ENCODE measurements around the gene PDE4C.

DNA sequence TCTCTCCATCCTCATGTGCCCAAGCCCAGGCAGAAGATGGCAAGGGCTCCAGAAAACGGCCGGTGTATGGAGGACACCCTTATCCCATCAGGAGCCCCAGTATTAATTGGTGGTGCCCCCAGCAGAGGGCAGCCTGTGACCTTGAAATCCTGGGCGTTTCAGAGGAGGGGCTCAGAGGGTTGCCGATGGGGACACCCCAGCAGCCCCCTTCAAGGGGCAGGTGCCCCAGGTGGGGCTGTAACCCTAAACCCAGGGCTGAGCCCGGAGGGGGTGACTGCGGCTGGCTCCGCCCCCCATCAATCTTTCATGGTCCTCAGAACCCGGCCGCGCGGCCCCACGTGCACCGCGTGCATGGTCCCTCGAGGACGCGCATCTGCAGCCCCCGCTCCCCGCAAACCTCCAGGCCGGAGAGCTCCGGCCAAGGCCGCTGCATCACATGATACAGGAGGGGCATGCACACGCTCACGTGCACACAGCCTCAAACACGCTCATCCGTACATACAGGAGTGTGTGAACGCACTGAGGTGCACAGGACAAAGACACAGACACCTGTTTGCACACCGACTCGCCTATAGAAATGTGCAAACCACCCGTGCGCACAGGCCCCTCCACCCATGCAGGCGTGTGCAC lies 23.3 kb downstream of the PDE4C start:
- TF ChIP-seq CTCF (IDR thresholded peaks at IDR 0.05 in 2 of 3, conservative IDR thresholded peaks at IDR 0.05 in 1 of 3; ENCODE audit: control insufficient read depth in 2 of 3, extremely low read depth in 1 of 3, insufficient read depth in 1 of 3, low read depth in 3 of 3, low read length in 3 of 3) (peak; percentile 24 to 48 (median 41); a peak in 4 of 6 replicates), TBL1XR1 (IDR thresholded peaks at IDR 0.05; ENCODE audit: low read depth, low read length) (no peak), E4F1 (IDR thresholded peaks at IDR 0.05; ENCODE audit: borderline replicate concordance, partially characterized antibody) (no peak), ZNF24 (IDR thresholded peaks at IDR 0.05) (no peak), MAX (IDR thresholded peaks at IDR 0.05; ENCODE audit: low read depth, low read length) (peak; percentile 75), MTA3 (IDR thresholded peaks at IDR 0.05; ENCODE audit: borderline replicate concordance, low read length) (no peak), POLR2A (IDR thresholded peaks at IDR 0.05; ENCODE audit: low read depth, low read length) (no peak; the same call in 1 of the 2 replicates), BHLHE40 (IDR thresholded peaks at IDR 0.05; ENCODE audit: borderline replicate concordance in 1 of 2, low read depth in 2 of 2, low read length in 1 of 2) (peak; percentile 89 to 97)
- TF ChIP-seq, protein P1, sequence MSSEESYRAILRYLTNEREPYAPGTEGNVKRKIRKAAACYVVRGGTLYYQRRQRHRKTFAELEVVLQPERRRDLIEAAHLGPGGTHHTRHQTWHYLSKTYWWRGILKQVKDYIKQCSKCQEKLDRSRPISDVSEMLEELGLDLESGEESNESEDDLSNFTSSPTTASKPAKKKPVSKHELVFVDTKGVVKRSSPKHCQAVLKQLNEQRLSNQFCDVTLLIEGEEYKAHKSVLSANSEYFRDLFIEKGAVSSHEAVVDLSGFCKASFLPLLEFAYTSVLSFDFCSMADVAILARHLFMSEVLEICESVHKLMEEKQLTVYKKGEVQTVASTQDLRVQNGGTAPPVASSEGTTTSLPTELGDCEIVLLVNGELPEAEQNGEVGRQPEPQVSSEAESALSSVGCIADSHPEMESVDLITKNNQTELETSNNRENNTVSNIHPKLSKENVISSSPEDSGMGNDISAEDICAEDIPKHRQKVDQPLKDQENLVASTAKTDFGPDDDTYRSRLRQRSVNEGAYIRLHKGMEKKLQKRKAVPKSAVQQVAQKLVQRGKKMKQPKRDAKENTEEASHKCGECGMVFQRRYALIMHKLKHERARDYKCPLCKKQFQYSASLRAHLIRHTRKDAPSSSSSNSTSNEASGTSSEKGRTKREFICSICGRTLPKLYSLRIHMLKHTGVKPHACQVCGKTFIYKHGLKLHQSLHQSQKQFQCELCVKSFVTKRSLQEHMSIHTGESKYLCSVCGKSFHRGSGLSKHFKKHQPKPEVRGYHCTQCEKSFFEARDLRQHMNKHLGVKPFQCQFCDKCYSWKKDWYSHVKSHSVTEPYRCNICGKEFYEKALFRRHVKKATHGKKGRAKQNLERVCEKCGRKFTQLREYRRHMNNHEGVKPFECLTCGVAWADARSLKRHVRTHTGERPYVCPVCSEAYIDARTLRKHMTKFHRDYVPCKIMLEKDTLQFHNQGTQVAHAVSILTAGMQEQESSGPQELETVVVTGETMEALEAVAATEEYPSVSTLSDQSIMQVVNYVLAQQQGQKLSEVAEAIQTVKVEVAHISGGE (CRISPR knock-in tag; IDR thresholded peaks at IDR 0.05), result no peak
